ENCODE results near the gene APOBEC4. TPM values are rescaled to one million over a fixed set of nuclear protein-coding genes. Genes with fewer than 3 reads are reported as not detected.

Gene APOBEC4
- total RNA-seq, 1 experiment from 2014 or later = not detected

GRCh38 chr1:183678819-183679218 lies 25.7 kb upstream of the APOBEC4 start:
- Histone ChIP-seq H3K27me3 (ENCODE audit: low read length) (no peaks in the 10 kb centered on the region), H3K4me1 (ENCODE audit: low read length) (no peaks in the 10 kb centered on the region), H3K9me2 (replicated peaks; ENCODE audit: insufficient read depth, low read length) (no peaks in the 10 kb centered on the region), H3K27ac (ENCODE audit: low read length) (no peak overlapping the region), H2AFZ (ENCODE audit: low read length) (no peak overlapping the region), H3K36me3 (ENCODE audit: insufficient read depth, low read length) (no peaks in the 10 kb centered on the region), H4K20me1 (ENCODE audit: insufficient read depth, low read depth, low read length) (no peaks in the 10 kb centered on the region), H3K4me2 (ENCODE audit: low read depth, low read length, poor library complexity, severe bottlenecking) (no peak overlapping the region), H3K79me2 (ENCODE audit: low read length) (no peaks in the 10 kb centered on the region), H3K9me3 (ENCODE audit: low read length) (no peaks in the 10 kb centered on the region), H3K4me3 (ENCODE audit: low read length) (no peak overlapping the region), H3K9ac (ENCODE audit: low read length) (no peak overlapping the region)
- no peak for DNase-seq

- Histone ChIP-seq H3K79me2 (ENCODE audit: low read length) (no peaks in the 10 kb centered on the region), H3K4me2 (ENCODE audit: low read depth, low read length, poor library complexity, severe bottlenecking) (no peak overlapping the region), H3K27ac (ENCODE audit: low read length) (no peak overlapping the region), H3K4me3 (ENCODE audit: low read length) (no peak overlapping the region), H3K9ac (ENCODE audit: low read length) (no peak overlapping the region), H3K4me1 (ENCODE audit: low read length) (no peaks in the 10 kb centered on the region), H3K36me3 (ENCODE audit: insufficient read depth, low read length) (no peaks in the 10 kb centered on the region), H3K9me3 (ENCODE audit: low read length) (no peaks in the 10 kb centered on the region), H4K20me1 (ENCODE audit: insufficient read depth, low read depth, low read length) (no peaks in the 10 kb centered on the region), H3K9me2 (replicated peaks; ENCODE audit: insufficient read depth, low read length) (no peaks in the 10 kb centered on the region), H2AFZ (ENCODE audit: low read length) (no peak overlapping the region), H3K27me3 (ENCODE audit: low read length) (no peaks in the 10 kb centered on the region)
- no peak for DNase-seq
Observed at GRCh38 chr1:183676586-183677189, 23.6 kb upstream of the APOBEC4 start.

GRCh38 chr1:183675883-183676585 lies 22.9 kb upstream of the APOBEC4 start:
- Histone ChIP-seq H3K79me2 (ENCODE audit: low read length) (no peaks in the 10 kb centered on the region), H3K4me1 (ENCODE audit: low read length) (no peaks in the 10 kb centered on the region), H3K36me3 (ENCODE audit: insufficient read depth, low read length) (no peaks in the 10 kb centered on the region), H3K27ac (ENCODE audit: low read length) (no peak overlapping the region), H3K4me2 (ENCODE audit: low read depth, low read length, poor library complexity, severe bottlenecking) (no peak overlapping the region), H3K9ac (ENCODE audit: low read length) (no peak overlapping the region), H4K20me1 (ENCODE audit: insufficient read depth, low read depth, low read length) (no peaks in the 10 kb centered on the region), H2AFZ (ENCODE audit: low read length) (no peak overlapping the region), H3K9me2 (replicated peaks; ENCODE audit: insufficient read depth, low read length) (no peaks in the 10 kb centered on the region), H3K27me3 (ENCODE audit: low read length) (no peaks in the 10 kb centered on the region), H3K9me3 (ENCODE audit: low read length) (no peaks in the 10 kb centered on the region), H3K4me3 (ENCODE audit: low read length) (no peak overlapping the region)
- DNase-seq = no peak

DNA sequence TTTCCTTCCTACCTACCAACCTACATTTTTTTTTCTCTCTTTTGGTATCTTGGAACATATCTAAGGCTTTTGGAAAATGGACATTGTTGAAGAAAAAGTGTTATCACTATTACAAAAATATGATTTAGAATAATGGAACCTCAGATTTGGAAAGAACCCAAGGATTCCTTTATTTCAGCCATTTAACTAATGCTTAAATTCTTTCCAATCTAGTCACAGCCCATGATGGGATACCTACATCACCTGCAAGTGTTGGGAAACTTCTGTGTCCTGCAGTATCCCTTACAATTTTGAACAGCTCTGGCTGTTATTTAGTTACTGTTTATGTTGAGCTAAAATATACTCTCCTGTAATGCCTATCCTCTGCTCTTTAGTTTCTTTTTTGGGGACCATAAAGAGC lies 22.3 kb upstream of the APOBEC4 start:
- H3K4me3 ChIP-seq (ENCODE audit: low read length) = no peak overlapping the region
- no peaks in the 10 kb centered on the region for H3K27me3 ChIP-seq (ENCODE audit: low read length)
- DNase-seq = no peak
- no peaks in the 10 kb centered on the region for H3K4me1 ChIP-seq (ENCODE audit: low read length)
- no peaks in the 10 kb centered on the region for H3K36me3 ChIP-seq (ENCODE audit: insufficient read depth, low read length)
- no peaks in the 10 kb centered on the region for H3K9me2 ChIP-seq (replicated peaks; ENCODE audit: insufficient read depth, low read length)
- H4K20me1 ChIP-seq (ENCODE audit: insufficient read depth, low read depth, low read length) = no peaks in the 10 kb centered on the region
- no peak overlapping the region for H3K4me2 ChIP-seq (ENCODE audit: low read depth, low read length, poor library complexity, severe bottlenecking)
- no peaks in the 10 kb centered on the region for H3K9me3 ChIP-seq (ENCODE audit: low read length)
- no peak overlapping the region for H3K27ac ChIP-seq (ENCODE audit: low read length)
- H2AFZ ChIP-seq (ENCODE audit: low read length) = no peak overlapping the region
- H3K9ac ChIP-seq (ENCODE audit: low read length) = no peak overlapping the region
- no peaks in the 10 kb centered on the region for H3K79me2 ChIP-seq (ENCODE audit: low read length)

DNA sequence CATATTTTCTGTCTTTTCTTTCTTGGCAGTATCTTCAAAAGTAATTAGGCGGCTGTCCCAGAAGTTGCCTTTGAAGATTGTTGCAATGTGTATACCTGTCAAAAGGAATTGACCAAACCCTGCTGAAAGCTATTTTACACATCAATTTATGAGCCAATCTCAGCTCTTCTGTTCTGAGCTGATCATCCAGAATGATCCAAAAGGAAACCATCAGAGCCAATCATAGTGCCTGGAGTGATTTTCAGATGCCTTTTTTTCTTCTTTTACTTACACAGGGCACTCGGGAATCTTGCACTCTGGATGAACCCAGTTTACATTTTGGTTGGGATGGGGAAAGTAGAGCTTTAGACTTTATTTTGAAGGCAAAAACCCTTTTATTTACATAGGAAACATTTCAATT lies 21.8 kb upstream of the APOBEC4 start:
- H3K9me2 ChIP-seq (replicated peaks; ENCODE audit: insufficient read depth, low read length) = no peaks in the 10 kb centered on the region
- H3K36me3 ChIP-seq (ENCODE audit: insufficient read depth, low read length) = no peaks in the 10 kb centered on the region
- no peak overlapping the region for H3K27ac ChIP-seq (ENCODE audit: low read length)
- no peak overlapping the region for H2AFZ ChIP-seq (ENCODE audit: low read length)
- H3K4me1 ChIP-seq (ENCODE audit: low read length) = no peaks in the 10 kb centered on the region
- H3K4me3 ChIP-seq (ENCODE audit: low read length) = no peak overlapping the region
- H3K4me2 ChIP-seq (ENCODE audit: low read depth, low read length, poor library complexity, severe bottlenecking) = no peak overlapping the region
- H3K9ac ChIP-seq (ENCODE audit: low read length) = no peak overlapping the region
- no peaks in the 10 kb centered on the region for H3K27me3 ChIP-seq (ENCODE audit: low read length)
- no peaks in the 10 kb centered on the region for H4K20me1 ChIP-seq (ENCODE audit: insufficient read depth, low read depth, low read length)
- no peaks in the 10 kb centered on the region for H3K9me3 ChIP-seq (ENCODE audit: low read length)
- DNase-seq = no peak
- H3K79me2 ChIP-seq (ENCODE audit: low read length) = no peaks in the 10 kb centered on the region

DNA sequence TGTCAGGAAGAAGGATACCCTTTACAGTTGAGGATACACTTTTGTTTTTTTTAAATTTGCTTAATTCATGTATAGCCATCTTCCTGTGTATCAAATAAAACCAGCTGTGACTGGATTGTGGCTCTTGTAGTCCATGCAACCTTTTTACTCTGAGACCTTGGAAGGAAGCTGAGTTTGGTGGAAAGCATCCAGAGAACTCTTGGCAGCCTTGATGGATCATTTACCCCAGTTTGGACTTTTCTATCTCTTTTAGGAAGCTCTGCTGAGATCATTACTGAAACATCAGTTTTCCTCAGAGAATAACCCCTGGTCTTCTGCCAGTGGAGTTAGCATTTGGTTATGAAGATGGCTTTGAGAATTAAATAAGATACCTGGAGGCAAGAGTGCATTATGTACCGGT lies 21.2 kb upstream of the APOBEC4 start:
- no peaks in the 10 kb centered on the region for H3K79me2 ChIP-seq (ENCODE audit: low read length)
- H3K9me2 ChIP-seq (replicated peaks; ENCODE audit: insufficient read depth, low read length) = no peaks in the 10 kb centered on the region
- no peaks in the 10 kb centered on the region for H3K9me3 ChIP-seq (ENCODE audit: low read length)
- no peaks in the 10 kb centered on the region for H4K20me1 ChIP-seq (ENCODE audit: insufficient read depth, low read depth, low read length)
- no peak overlapping the region for H2AFZ ChIP-seq (ENCODE audit: low read length)
- no peaks in the 10 kb centered on the region for H3K27me3 ChIP-seq (ENCODE audit: low read length)
- DNase-seq = no peak
- no peaks in the 10 kb centered on the region for H3K4me1 ChIP-seq (ENCODE audit: low read length)
- no peak overlapping the region for H3K4me3 ChIP-seq (ENCODE audit: low read length)
- H3K36me3 ChIP-seq (ENCODE audit: insufficient read depth, low read length) = no peaks in the 10 kb centered on the region
- H3K27ac ChIP-seq (ENCODE audit: low read length) = no peak overlapping the region
- H3K9ac ChIP-seq (ENCODE audit: low read length) = no peak overlapping the region
- H3K4me2 ChIP-seq (ENCODE audit: low read depth, low read length, poor library complexity, severe bottlenecking) = no peak overlapping the region

DNA sequence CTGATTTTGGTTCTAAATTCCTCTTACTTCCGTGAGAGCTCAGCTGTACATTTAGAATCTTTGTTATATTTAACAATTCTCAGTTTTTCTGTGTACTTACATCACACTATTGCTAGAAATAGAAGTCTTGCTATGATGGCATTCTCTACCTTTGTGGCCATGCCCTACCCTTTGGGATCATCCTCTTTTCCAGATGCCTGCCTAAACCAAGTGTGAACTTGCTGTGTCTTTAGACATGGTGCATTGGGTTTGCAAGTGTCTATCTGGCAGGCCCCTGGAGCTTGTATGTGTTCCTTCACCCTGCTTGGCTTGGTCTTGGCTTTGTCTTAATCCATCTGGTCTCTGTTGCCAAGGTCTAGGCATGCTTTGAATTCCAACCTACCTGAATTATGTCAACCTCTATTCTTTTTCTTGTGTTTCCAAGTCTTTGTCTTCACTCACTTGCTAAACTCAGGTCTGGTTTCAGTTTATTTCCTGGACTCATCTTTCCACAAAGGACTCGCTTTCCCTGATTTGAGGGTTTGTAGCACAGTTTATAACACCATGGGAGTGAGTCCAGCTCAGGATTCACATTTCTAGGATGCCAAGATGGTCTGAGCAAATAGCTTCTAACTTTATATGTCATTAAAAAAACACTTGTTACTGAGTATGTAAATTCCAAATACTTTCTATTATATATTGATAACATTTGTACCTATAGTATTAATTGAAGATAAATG lies 20.6 kb upstream of the APOBEC4 start:
- Histone ChIP-seq H3K9ac (ENCODE audit: low read length) (no peak overlapping the region), H3K79me2 (ENCODE audit: low read length) (no peaks in the 10 kb centered on the region), H3K9me2 (replicated peaks; ENCODE audit: insufficient read depth, low read length) (no peaks in the 10 kb centered on the region), H4K20me1 (ENCODE audit: insufficient read depth, low read depth, low read length) (no peaks in the 10 kb centered on the region), H3K27ac (ENCODE audit: low read length) (no peak overlapping the region), H3K9me3 (ENCODE audit: low read length) (no peaks in the 10 kb centered on the region), H3K4me2 (ENCODE audit: low read depth, low read length, poor library complexity, severe bottlenecking) (no peak overlapping the region), H3K36me3 (ENCODE audit: insufficient read depth, low read length) (no peaks in the 10 kb centered on the region), H3K4me1 (ENCODE audit: low read length) (no peaks in the 10 kb centered on the region), H3K27me3 (ENCODE audit: low read length) (no peaks in the 10 kb centered on the region), H3K4me3 (ENCODE audit: low read length) (no peak overlapping the region), H2AFZ (ENCODE audit: low read length) (no peak overlapping the region)
- no peak for DNase-seq

- no peaks in the 10 kb centered on the region for H3K9me2 ChIP-seq (replicated peaks; ENCODE audit: insufficient read depth, low read length)
- no peaks in the 10 kb centered on the region for H3K9me3 ChIP-seq (ENCODE audit: low read length)
- no peaks in the 10 kb centered on the region for H3K79me2 ChIP-seq (ENCODE audit: low read length)
Observed at GRCh38 chr1:183670169-183670568, 17.1 kb upstream of the APOBEC4 start.

More at GRCh38 chr1:183670169-183670568, 17.1 kb upstream of the APOBEC4 start:
- no peak for DNase-seq
- H3K9ac ChIP-seq (ENCODE audit: low read length) = no peak overlapping the region
- no peak overlapping the region for H3K4me3 ChIP-seq (ENCODE audit: low read length)
- no peak overlapping the region for H2AFZ ChIP-seq (ENCODE audit: low read length)
- no peaks in the 10 kb centered on the region for H3K36me3 ChIP-seq (ENCODE audit: insufficient read depth, low read length)
- no peak overlapping the region for H3K4me2 ChIP-seq (ENCODE audit: low read depth, low read length, poor library complexity, severe bottlenecking)
- H4K20me1 ChIP-seq (ENCODE audit: insufficient read depth, low read depth, low read length) = no peaks in the 10 kb centered on the region
- no peaks in the 10 kb centered on the region for H3K27me3 ChIP-seq (ENCODE audit: low read length)
- no peak overlapping the region for H3K27ac ChIP-seq (ENCODE audit: low read length)
- H3K4me1 ChIP-seq (ENCODE audit: low read length) = no peaks in the 10 kb centered on the region
